GM12891 (cell line): ENCODE results near the gene SMAD6.

Experiments
- POLR2A ChIP-seq: IDR thresholded peaks from 2 replicates; pipeline ENCODE4 v1.6.1; 2011; ENCODE audit warnings: low read depth, low read length, control low read depth
- POLR2AphosphoS5 ChIP-seq: IDR thresholded peaks from 2 replicates; pipeline ENCODE4 v1.6.1; 2011; ENCODE audit warnings: low read depth, low read length, control low read depth
- TAF1 ChIP-seq: IDR thresholded peaks from 2 replicates; pipeline ENCODE4 v1.6.1; 2011; ENCODE audit warnings: low read depth, low read length, control low read depth

DNA sequence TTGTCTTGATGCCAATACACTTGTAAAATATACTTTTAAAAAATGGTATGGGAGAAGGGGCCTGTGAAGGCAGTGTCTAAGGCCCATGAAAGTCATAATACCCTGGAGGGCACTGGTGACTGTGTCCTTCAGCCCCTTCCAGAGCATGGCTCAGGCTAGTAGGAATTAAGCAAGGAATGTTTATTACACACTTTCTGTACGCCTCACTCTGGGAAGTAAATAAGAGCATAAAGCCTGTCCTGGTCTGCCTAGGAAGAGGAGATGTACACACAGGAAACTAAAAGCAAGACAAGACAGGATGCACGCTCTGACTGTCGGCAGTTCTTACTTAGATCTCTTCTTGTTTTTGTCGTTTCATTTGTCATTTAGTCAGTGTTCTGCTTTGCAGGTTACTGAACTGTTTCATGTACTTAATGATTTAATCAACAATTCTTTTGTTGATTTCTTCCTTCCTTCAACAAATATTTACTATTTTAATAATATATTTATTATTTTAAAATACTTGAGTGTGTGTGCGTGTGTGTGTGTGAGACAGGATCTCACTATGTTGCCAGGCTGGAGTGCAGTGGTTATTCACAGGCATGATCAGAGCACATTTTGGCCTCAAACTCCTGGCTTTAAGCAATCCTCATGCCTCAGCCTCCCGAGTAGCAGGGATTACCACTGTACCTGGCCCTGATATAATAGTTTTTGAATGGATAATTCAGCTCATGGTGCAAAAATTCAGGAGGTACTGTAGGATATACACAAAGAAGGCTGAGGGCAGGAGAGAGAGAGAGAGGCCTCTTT, 9.0 kb upstream of the SMAD6 start:
- TF ChIP-seq POLR2A (no peak), POLR2AphosphoS5 (no peak), TAF1 (no peak)
